SK-N-SH (cell line): ENCODE results near the gene USE1. TPM values are rescaled to one million over a fixed set of nuclear protein-coding genes. Genes with fewer than 3 reads are reported as not detected.

ENCODE experiments used
- CTCF ChIA-PET: fragments of 300-600, 350-600 bp; formaldehyde crosslinking; extraction: SDS; loops from one replicate; lab custom pipeline; 2021; lab: Yijun Ruan, JAX
- POLR2A ChIA-PET: fragments of 350-600 bp; sonication (Branson Sonifier 250); formaldehyde crosslinking; extraction: SDS; loops from one replicate; lab custom pipeline; 2020; ENCODE audit warnings: antibody characterized with exemption, inconsistent platforms; lab: Yijun Ruan, JAX
- DNase-seq: peaks from one replicate; pipeline ENCODE4 v3.0.0; 2012
- H2AFZ ChIP-seq: fragments of 200-600 bp; sonication (generic); 2 replicates; pipeline ENCODE4 v1.8.1; 2016; ENCODE audit warnings: antibody characterized with exemption, mild to moderate bottlenecking, low read depth
- H3F3A ChIP-seq: fragments of 200-600 bp; sonication (generic); replicated peaks from 2 replicates; pipeline ENCODE3; 2016; ENCODE audit warnings: antibody characterized with exemption, mild to moderate bottlenecking; ENCODE audit not compliant: insufficient read depth
- H3K27ac ChIP-seq, 2 experiments: fragments of 200-500 bp in 1 of 2; fragments of 200-600 bp in 1 of 2; sonication (Bioruptor generic) in 1 of 2; sonication (generic), shearing (Covaris generic) in 1 of 2; 2 replicates each; pipeline versions ENCODE4 v1.5.1 to v1.6.1; 2014 to 2016; ENCODE audit warnings: low read depth in 2 of 2, inconsistent platforms in 1 of 2, low read length in 1 of 2, mild to moderate bottlenecking in 1 of 2, mixed read lengths in 1 of 2
- H3K27me3 ChIP-seq: fragments of 200-600 bp; sonication (generic), shearing (Covaris generic); 2 replicates; pipeline ENCODE4 v1.6.1; 2016; ENCODE audit warnings: mixed run types; ENCODE audit not compliant: insufficient read depth
- H3K36me3 ChIP-seq, 2 experiments: fragments of 200-500 bp in 1 of 2; fragments of 200-600 bp in 1 of 2; sonication (Bioruptor generic) in 1 of 2; sonication (generic) in 1 of 2; replicated peaks in 1 of 2; 2 replicates each; pipeline versions ENCODE3 to v1.5.1; 2014 to 2016; ENCODE audit warnings: low read length in 1 of 2, mild to moderate bottlenecking in 1 of 2; ENCODE audit not compliant: insufficient read depth in 2 of 2, control insufficient read depth in 1 of 2
- H3K4me1 ChIP-seq, 2 experiments: fragments of 200-500 bp in 1 of 2; fragments of 200-600 bp in 1 of 2; sonication (Bioruptor generic) in 1 of 2; sonication (generic), shearing (Covaris generic) in 1 of 2; 2 replicates each; pipeline versions ENCODE4 v1.5.1 to v1.6.1; 2014 to 2016; ENCODE audit warnings: low read depth in 1 of 2, low read length in 1 of 2, mixed run types in 1 of 2; ENCODE audit not compliant: insufficient read depth in 2 of 2, control insufficient read depth in 1 of 2
- H3K4me2 ChIP-seq: fragments of 200-600 bp; sonication (generic), shearing (Covaris generic); 2 replicates; pipeline ENCODE4 v1.6.1; 2017; ENCODE audit warnings: mixed run types
- H3K4me3 ChIP-seq, 2 experiments: fragments of 200-500 bp in 1 of 2; fragments of 200-600 bp in 1 of 2; sonication (Bioruptor generic) in 1 of 2; sonication (generic), shearing (Covaris generic) in 1 of 2; 2 replicates each; pipeline versions ENCODE4 v1.5.1 to v1.8.1; 2014 to 2016; ENCODE audit warnings: low read depth in 2 of 2, inconsistent platforms in 1 of 2, low read length in 1 of 2, mild to moderate bottlenecking in 1 of 2, mixed read lengths in 1 of 2, moderate library complexity in 1 of 2
- H3K79me2 ChIP-seq: fragments of 200-600 bp; sonication (generic); 2 replicates; pipeline ENCODE4 v1.8.1; 2017; ENCODE audit warnings: mild to moderate bottlenecking; ENCODE audit not compliant: insufficient read depth
- H3K9ac ChIP-seq: fragments of 200-600 bp; sonication (generic); 2 replicates; pipeline ENCODE4 v1.6.1; 2017; ENCODE audit warnings: mixed run types
- H3K9me2 ChIP-seq: fragments of 200-600 bp; sonication (generic); 2 replicates; pipeline ENCODE4 v1.6.1; 2017; ENCODE audit warnings: mixed run types
- H3K9me3 ChIP-seq: fragments of 200-600 bp; sonication (generic); 2 replicates; pipeline ENCODE4 v1.6.1; 2017; ENCODE audit warnings: mixed run types, mild to moderate bottlenecking, moderate library complexity
- H4K20me1 ChIP-seq: fragments of 200-600 bp; sonication (generic); 2 replicates; pipeline ENCODE4 v1.6.1; 2017; ENCODE audit warnings: mild to moderate bottlenecking, mixed run types; ENCODE audit not compliant: insufficient read depth
- CHD2 ChIP-seq: fragments of 150-350 bp; IDR thresholded peaks from 2 replicates; pipeline ENCODE4 v1.6.1; 2018; ENCODE audit warnings: low read length; ENCODE audit not compliant: partially characterized antibody
- CTCF ChIP-seq: fragments of 200-600 bp; sonication (generic); IDR thresholded peaks from 2 replicates; pipeline ENCODE4 v1.6.1; 2017; ENCODE audit warnings: antibody characterized with exemption, mild to moderate bottlenecking, moderate library complexity
- MXI1 ChIP-seq: IDR thresholded peaks from 2 replicates; pipeline ENCODE4 v1.6.1; 2012; ENCODE audit warnings: mild to moderate bottlenecking, low read depth, low read length, improper control_type of control experiment
- NFIC ChIP-seq: IDR thresholded peaks from 2 replicates; pipeline ENCODE4 v1.4.0; 2012; ENCODE audit warnings: borderline replicate concordance
- NRF1 ChIP-seq: IDR thresholded peaks from 2 replicates; pipeline ENCODE4 v1.6.1; 2012; ENCODE audit warnings: low read depth, mild to moderate bottlenecking, low read length
- PBX3 ChIP-seq: IDR thresholded peaks from 2 replicates; pipeline ENCODE4; 2012
- RAD21 ChIP-seq: IDR thresholded peaks from 2 replicates; pipeline ENCODE4 v1.6.1; 2012; ENCODE audit warnings: mild to moderate bottlenecking, low read length
- RFX5 ChIP-seq: IDR thresholded peaks from 2 replicates; pipeline ENCODE4 v1.6.1; 2012; ENCODE audit warnings: mild to moderate bottlenecking, improper control_type of control experiment, low read length
- SIN3A ChIP-seq: IDR thresholded peaks from 2 replicates; pipeline ENCODE4 v1.6.1; 2012; ENCODE audit warnings: low read depth, mild to moderate bottlenecking, low read length, moderate library complexity, borderline replicate concordance
- SMC3 ChIP-seq: IDR thresholded peaks from 2 replicates; pipeline ENCODE4 v1.6.1; 2012; ENCODE audit warnings: low read depth, low read length, improper control_type of control experiment
- USF1 ChIP-seq: IDR thresholded peaks from 2 replicates; pipeline ENCODE4 v1.4.0; 2012; ENCODE audit warnings: low read depth, borderline replicate concordance
- USF2 ChIP-seq: fragments of 150-350 bp; IDR thresholded peaks from 2 replicates; pipeline ENCODE4 v1.6.1; 2017; ENCODE audit warnings: antibody characterized with exemption, low read length, low read depth, borderline replicate concordance
- WGBS: methylation state at CpG from one replicate; pipeline ENCODE4 v1.1.6; 2017; ENCODE audit warnings: low lambda C conversion rate; 5-methylcytosine and 5-hydroxymethylcytosine counted together
- polyA plus RNA-seq, 3 experiments: library from polyadenylated mRNA; depleted of rRNA; stranded (reverse); fragments of >200 nt; gene quantifications; 2 replicates each; pipeline ENCODE4 v1.2.3, GENCODE V29; 2012
- TF ChIP-seq, protein P1 (sequence below): IDR thresholded peaks from 2 replicates; pipeline ENCODE4 v1.4.0; 2012; ENCODE audit warnings: low read depth

The USE1 gene
- polyA plus RNA-seq, 1 of the 3 experiments (the other 2 are of a cell fraction) = 81.8 TPM

- POLR2A ChIA-PET = no interaction called here
- no peak overlapping the region for H3K4me3 ChIP-seq
- H3K4me2 ChIP-seq = no peak overlapping the region
- TF ChIP-seq NFIC = no peak
- TF ChIP-seq MXI1 = no peak
- TF ChIP-seq SMC3 = no peak
- no peak for TF ChIP-seq CHD2
- no peak for TF ChIP-seq RAD21
- TF ChIP-seq USF2 = no peak
- no peak for TF ChIP-seq SIN3A
- TF ChIP-seq, protein P1, sequence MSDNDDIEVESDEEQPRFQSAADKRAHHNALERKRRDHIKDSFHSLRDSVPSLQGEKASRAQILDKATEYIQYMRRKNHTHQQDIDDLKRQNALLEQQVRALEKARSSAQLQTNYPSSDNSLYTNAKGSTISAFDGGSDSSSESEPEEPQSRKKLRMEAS = no peak
- TF ChIP-seq NRF1 = no peak
- TF ChIP-seq USF1 = no peak
- no peak for TF ChIP-seq PBX3
- no peak for TF ChIP-seq CTCF
- no peak for TF ChIP-seq RFX5
- H3K27ac ChIP-seq = no peak overlapping the region
- no peaks in the 10 kb centered on the region for H3K4me1 ChIP-seq
- CTCF ChIA-PET = no interaction called here
- no peak overlapping the region for H2AFZ ChIP-seq
- no peak overlapping the region for H3K9ac ChIP-seq
- H3K9me2 ChIP-seq = no peaks in the 10 kb centered on the region
- no peaks in the 10 kb centered on the region for H3K79me2 ChIP-seq
- no peaks in the 10 kb centered on the region for H3K27me3 ChIP-seq
- no peak for DNase-seq
- no peaks in the 10 kb centered on the region for H3K9me3 ChIP-seq
- peaks cover 24 to 37% of the 10 kb centered on the region in 2 experiments for H3K36me3 ChIP-seq
- WGBS = 96% methylated on average over 10 of the region's 14 CpGs
- H3F3A ChIP-seq = no peaks in the 10 kb centered on the region
- H4K20me1 ChIP-seq = no peaks in the 10 kb centered on the region
Observed at GRCh38 chr19:17183271-17183761, 31.8 kb upstream of the USE1 start.
